NB4 (cell line): Measurements from ENCODE around the gene CDC14B.

Source experiments
- CTCF ChIP-seq: IDR thresholded peaks from one replicate; pipeline ENCODE4 v1.5.1; 2012; ENCODE audit warnings: low read depth, low read length
- MAX ChIP-seq: IDR thresholded peaks from 2 replicates; pipeline ENCODE4 v1.6.1; 2011; ENCODE audit warnings: low read depth, low read length
- MYC ChIP-seq: IDR thresholded peaks from 2 replicates; pipeline ENCODE4 v1.6.1; 2011; ENCODE audit warnings: low read depth, low read length
- POLR2A ChIP-seq: IDR thresholded peaks from 2 replicates; pipeline ENCODE4 v1.6.1; 2011; ENCODE audit warnings: mild to moderate bottlenecking; ENCODE audit not compliant: insufficient read length; ENCODE audit errors: extremely low read depth

- no peak for TF ChIP-seq CTCF
- TF ChIP-seq POLR2A: no peak
- no peak for TF ChIP-seq MAX
- no peak for TF ChIP-seq MYC
Measured at GRCh38 chr9:96502539-96503373, 116.9 kb downstream of the CDC14B start.
